ENCODE measurements around the gene PRR20G.
"Not testable (repeated sequence)": the region's sequence is repeated elsewhere in the genome, so short reads cannot be mapped to it uniquely, and the experiment has no call there.

PRR20G gene

DNA sequence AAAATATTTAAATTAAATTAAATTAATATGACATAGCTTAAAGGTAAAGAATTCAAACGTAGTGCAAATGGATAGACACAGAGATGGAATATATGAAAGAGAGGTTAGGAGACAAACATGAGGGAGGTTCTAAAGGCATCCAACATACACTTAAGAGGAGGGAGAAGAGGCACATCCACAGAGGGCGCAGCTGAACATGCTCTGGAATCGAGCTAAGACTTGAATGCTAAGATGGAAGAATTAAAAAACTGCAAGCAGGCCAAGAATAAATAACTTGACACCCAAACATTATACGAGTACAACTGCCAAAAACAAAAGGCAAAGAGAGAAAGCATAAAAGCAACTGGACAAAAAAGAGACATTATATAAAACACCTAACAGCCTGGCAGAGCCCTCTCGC is 9.1 kb upstream of the PRR20G start:
- DNase-seq = no peak

DNA sequence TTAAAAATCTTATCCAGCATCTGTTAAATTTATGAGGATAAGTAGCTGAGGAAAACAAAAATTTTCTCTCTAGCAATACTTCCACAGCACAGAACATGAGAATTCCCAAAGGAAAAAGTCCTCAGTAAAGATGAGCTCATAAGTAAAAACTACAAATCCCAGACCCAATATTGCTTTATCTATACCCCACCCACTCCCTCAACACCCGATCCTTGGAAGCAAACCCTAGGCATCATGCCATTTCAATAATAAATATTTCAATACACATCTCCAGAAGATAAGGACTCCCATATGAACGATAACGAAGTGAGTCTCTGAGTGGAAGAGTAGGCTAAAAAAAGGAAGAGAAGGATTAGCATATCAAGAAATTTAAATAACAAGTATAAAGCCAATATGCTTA is 8.3 kb upstream of the PRR20G start:
- DNase-seq = no peak

- DNase-seq = not testable (repeated sequence)
These were observed 5.8 kb upstream of the PRR20G start for GRCh38 chr3:127293650-127294049.

- DNase-seq = no peak
These were observed 3.8 kb upstream of the PRR20G start for GRCh38 chr3:127291611-127292010.

DNA sequence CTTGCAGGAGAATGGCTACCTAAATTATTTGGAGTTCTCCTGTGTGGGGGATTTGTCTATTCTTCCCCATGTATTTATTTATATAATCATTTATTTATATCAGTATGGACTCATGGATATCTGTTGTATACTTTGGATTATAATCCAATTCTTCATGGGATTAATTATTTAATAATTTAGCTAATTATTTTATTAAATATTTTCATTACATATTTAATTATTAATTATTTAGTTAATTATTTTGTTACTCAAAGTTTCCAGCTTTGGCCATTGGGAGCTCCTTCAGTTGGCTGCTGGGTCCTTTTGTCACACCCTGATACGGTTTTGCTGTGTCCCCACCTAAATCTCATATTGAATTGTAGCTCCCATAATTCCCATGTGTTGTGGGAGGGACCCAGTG is 3.3 kb upstream of the PRR20G start:
- no peak for DNase-seq

- no peak for DNase-seq
These were observed 2.1 kb upstream of the PRR20G start for GRCh38 chr3:127289706-127290575.

DNA sequence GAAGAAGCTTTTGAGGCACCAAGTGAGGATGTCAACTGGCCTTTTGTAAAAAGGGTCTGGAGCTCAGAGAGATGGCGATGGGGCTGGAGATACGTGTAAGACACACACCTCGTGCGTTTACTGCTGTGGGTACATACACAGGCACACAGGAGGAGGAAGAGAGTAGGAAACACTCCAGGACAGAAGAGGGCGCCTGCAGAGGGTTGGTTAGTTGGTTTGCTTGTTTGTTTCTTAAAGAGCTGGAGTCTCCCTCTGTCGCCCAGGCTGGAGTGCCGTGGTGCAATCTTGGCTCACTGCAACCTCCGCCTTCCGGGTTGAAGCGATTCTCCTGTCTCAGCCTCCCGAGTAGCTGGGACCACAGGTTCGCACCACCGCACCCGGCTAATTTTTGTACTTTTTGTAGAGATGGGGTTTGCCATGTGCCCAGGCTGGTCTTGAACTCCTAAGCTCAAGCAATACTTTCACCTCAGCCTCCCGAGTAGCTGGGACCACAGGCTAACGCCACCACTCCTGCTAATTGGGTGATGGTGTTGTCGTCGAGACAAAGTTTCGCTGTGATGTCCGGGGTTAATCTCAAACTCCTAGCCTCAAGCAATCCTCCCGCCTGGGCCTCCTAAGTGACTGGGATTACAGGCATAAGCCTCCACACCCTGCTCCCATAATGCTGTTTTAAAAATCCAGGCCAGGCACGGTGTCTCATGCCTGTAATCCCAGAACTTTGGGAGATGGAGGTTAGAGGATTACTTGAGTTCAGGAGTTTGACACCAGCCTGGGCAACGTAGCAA is 1.3 kb upstream of the PRR20G start:
- DNase-seq = peak; percentile 25

DNA sequence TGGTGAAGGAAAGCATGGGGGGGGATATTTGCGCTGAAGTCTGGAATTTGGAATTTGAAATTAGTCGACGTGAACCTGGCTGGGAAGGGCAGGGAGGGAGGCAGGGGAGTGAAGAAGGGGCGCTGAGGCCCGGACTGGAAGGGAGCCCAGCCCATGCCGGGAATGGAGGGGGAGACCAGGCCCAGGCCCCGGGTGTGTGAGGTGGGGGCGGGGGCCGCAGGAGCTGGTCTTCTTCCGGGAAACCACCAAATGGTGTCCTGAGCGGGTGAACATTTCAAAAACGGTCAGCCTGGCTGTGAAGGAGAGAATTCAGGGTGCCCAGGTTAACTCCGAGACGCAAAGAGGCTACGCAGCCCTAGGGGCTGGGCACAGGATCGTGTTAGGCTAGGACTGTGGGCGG is 497 bp upstream of the PRR20G start:
- DNase-seq = no peak

- no peak for DNase-seq
These were observed 1.2 kb downstream of the PRR20G start for GRCh38 chr3:127286571-127287140.

DNA sequence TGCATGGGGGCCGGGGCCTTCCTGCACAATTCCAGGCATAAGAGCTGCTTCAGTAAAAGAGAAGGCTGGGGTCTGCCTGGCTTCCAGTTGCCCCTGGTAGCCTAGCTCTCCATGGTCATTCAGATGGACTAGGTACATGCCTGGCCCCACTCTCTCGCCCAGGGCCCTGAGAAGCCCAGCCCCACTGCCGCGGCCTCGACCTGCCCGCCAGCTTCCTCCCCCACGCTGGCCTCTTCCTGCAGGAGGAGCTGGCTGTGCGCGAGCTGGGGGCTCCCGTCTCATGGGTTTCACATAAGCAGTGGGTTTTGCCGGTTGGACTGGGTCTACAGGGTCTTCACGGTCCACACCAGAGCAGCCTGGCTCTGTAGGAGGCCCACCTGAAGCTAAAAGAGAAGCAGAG is 3.6 kb downstream of the PRR20G start:
- no peak for DNase-seq

- no peak for DNase-seq
These were observed 10.3 kb downstream of the PRR20G start for GRCh38 chr3:127277561-127277960.

GRCh38 chr3:127276995-127277394 is 10.9 kb downstream of the PRR20G start:
- DNase-seq = no peak

DNA sequence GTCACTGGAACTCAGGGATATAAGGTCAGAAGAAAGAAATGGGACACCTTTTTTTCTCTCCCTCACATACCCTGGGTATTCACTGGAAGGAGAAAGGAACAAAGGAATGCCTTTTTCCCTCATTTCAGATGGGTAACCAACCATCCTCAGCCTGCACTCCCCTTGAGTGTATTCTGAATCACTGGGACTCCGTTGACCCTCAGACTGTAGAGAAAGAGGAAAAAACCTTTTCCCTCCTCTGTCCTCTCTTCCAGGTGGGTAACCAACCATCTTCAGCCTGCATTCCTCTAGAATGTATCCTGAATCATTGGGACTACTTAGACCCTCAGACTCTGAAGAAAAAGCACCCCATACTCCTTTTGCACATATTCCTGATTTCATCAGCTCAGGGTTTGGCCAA is 11.4 kb downstream of the PRR20G start:
- no peak for DNase-seq

GRCh38 chr3:127275287-127275781 is 12.5 kb downstream of the PRR20G start:
- DNase-seq = no peak

DNA sequence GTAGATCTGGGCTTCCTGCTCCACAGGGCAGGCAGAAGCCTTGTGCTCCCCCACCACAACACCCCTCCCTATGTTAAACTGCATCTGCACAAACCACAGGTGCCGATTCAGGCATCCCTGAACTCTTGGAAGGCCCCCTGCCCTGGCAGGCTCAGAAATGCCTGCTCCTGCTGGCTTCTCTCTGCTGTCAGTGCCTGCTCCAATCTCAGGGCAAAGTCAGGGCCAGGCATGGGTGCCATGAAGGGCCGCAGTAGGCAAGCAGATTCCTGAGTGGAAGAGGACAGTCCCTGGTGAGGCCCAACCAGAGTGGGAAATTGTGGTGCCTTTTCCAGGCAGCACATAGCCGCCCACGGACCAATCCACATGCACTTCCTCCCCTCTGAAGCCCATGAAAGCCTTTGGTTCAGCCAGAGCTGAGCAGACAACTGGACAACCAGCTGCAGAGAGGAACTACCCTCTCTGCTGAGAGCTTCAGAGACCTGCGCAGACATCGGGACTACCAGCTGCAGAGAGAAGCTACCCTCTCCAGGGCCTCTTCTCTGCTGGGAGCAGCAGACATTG is 13.6 kb downstream of the PRR20G start:
- no peak for DNase-seq

DNA sequence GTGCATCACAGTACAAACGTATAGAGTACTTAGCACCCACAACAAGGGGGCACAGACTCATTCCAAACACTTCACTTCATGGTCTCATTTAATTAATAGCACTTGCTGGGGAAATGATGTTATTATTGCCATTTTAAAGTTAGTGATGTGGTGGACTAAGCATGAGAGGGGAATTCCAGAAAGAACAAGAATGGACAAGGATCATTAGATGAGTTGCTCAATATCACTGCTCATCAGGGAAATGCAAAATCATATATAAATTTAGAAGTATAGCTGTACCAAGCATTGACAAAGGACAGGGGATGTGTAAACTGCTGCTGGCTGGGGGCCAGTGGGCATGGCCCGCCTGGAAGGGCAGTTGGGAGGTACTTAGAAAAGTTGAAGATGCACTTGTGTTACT is 14.6 kb downstream of the PRR20G start:
- DNase-seq = no peak

DNA sequence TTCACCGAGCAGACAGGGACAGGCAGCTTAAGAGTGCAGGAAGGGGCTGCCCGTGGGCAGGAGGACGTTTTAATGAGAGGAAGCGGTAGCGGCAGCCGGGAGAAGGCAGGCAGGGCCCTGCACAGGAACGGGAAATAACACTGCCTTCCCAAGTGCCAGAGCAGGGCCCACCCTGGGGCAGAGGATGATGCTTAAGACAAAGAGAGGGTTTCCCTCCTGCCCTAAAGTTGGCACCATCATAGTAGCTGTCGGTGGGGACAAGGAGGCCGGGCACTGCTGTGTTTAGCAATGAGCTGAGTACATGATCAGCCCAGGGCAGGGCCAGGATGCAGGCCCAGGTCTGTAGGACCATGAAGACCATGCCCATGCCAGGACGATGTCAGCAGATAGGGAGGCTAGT is 21.7 kb downstream of the PRR20G start:
- no peak for DNase-seq

DNA sequence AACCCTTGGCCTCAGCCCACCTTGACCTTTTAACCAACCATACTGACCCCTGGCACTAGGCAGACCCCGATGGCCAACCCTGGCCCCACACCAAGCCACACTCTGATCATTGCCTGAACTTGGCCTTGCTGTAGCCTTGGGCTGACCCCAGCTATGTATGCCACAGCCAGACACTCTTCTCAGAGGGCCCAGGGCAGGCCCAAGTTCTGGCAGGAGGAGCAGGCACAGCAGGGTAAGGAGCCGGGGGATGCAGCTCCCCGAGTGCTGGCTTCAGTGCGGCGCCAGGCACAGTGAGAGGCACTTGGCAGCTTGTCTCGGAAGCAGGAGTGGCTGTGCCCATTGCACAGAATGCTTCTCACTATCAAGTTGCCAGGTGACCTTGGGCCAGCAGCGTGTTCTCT is 22.3 kb downstream of the PRR20G start:
- no peak for DNase-seq

DNA sequence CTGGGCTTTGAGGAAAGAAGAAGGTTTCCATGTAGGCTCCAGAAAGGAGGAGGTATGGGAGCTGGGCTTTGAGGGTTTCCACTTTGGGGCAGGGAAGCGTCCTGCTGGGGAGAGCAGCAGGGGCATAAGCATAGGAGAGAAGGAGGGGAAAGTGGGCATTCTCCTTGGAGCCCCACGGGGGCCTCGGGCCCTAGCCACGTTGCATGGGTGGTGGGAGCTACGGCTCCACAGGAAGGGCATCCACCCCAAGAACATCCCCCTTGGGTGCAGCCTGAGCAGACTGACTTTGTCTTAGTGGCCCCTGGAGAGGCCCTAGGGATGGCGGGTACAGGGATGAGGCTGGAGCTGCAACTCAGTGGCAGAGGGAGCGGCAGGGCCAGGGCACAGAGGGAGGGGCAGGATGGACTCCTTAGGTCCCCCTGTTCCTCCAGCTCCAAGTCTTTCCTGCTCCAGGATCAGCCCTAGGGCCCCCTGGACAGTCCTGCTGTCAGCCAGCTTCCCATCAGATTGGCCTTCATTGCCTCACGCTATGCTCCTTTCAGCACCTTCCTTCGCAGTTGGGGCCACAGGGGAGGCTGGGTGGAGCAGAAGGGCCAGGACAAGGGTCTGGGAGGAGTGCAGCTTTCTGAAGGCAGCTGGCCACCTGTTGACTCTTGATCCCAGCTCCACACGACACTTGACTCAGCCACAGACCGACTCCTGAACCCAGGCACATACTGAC is 22.9 kb downstream of the PRR20G start:
- no peak for DNase-seq

- DNase-seq = no peak
These were observed 23.6 kb downstream of the PRR20G start for GRCh38 chr3:127264292-127264691.

DNA sequence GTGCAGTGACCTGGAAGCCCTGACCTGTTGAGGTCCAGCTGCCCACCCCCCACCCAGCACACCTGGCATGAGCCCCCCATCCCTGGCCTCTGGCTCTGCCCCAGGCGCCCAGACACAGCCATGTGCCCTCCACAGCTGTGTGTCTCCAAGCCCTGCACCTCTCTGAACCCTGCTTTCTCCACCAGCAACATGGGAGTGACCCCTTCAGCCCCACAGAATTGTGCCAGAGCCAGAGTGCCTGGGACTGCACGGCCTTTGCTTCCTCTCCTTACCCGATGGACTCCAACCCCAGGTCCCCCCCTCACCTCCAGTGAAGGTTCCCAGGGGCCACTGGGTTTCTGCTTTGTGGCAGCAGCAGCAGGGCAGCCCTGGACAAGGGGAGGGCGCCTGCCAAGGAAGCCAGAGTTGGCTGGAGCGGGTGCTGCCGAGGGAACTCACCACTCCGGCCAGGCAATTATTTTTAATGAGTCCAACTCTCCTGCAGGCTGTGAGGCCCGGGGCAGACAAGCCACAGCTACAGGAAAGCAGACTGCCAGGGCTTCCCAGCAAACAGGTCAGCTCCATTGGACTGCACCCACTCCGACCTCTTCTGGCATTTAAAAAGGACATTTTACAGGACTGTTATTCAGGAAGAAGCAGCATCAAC is 24.1 kb downstream of the PRR20G start:
- no peak for DNase-seq

- no peak for DNase-seq
These were observed 24.8 kb downstream of the PRR20G start for GRCh38 chr3:127263037-127263436.

Measured in hematopoietic multipotent progenitor cell treated with erythropoietin and hydrocortisone succinate and interleukin-3 and kit ligand, for 4 days (in vitro differentiated cells).